ENCODE measurements around the gene METTL16. TPM values are rescaled to one million over a fixed set of nuclear protein-coding genes. Genes with fewer than 3 reads are reported as not detected.

Gene METTL16
- total and polyA plus RNA-seq, 2 experiments from 2014 or later, result 14.7 to 19.3 TPM

GRCh38 chr17:2374549-2375285 lies 137.0 kb downstream of the METTL16 start:
- Histone ChIP-seq H4K20me1 (ENCODE audit: insufficient read depth, poor library complexity, severe bottlenecking) (no peaks in the 10 kb centered on the region), H3K4me2 (no peak overlapping the region), H3K27me3 (no peaks in the 10 kb centered on the region), H3K4me3 (no peak overlapping the region), H3K79me2 (no peaks in the 10 kb centered on the region), H2AFZ (no peak overlapping the region), H3K9me2 (replicated peaks; ENCODE audit: insufficient read depth) (no peaks in the 10 kb centered on the region), H3K9me3 (ENCODE audit: low read depth) (no peaks in the 10 kb centered on the region), H3K27ac (no peak overlapping the region), H3K4me1 (ENCODE audit: insufficient read depth) (no peaks in the 10 kb centered on the region), H3K36me3 (replicated peaks; ENCODE audit: insufficient read depth, low read depth) (no peaks in the 10 kb centered on the region)
- DNase-seq (ENCODE audit: low spot score), result no peak
- WGBS (ENCODE audit: low lambda C conversion rate, missing lambda C conversion rate), result 79% methylated on average over 11 of the region's 11 CpGs
- TF ChIP-seq CTCF (IDR thresholded peaks at IDR 0.05; ENCODE audit: poor library complexity) (no peak), EZH2 (IDR thresholded peaks at IDR 0.05; ENCODE audit: borderline replicate concordance) (no peak)

- no peak overlapping the region for H2AFZ ChIP-seq
- TF ChIP-seq EZH2phosphoT487 (IDR thresholded peaks at IDR 0.05; ENCODE audit: low read depth, severe bottlenecking, unreplicated experiment) (no peak), CTCF (IDR thresholded peaks at IDR 0.05; ENCODE audit: poor library complexity) (no peak), EZH2 (IDR thresholded peaks at IDR 0.05; ENCODE audit: borderline replicate concordance) (no peak)
- no peak overlapping the region for H3K27ac ChIP-seq
- no peaks in the 10 kb centered on the region for H3K27me3 ChIP-seq
- no peaks in the 10 kb centered on the region for H3K9me3 ChIP-seq (ENCODE audit: low read depth)
- no peaks in the 10 kb centered on the region for H3K9me2 ChIP-seq (replicated peaks; ENCODE audit: insufficient read depth)
- H3K4me1 ChIP-seq (ENCODE audit: insufficient read depth), result no peaks in the 10 kb centered on the region
- H4K20me1 ChIP-seq (ENCODE audit: insufficient read depth, poor library complexity, severe bottlenecking), result no peaks in the 10 kb centered on the region
- 97% methylated on average over 18 of the region's 18 CpGs for WGBS (ENCODE audit: low lambda C conversion rate, missing lambda C conversion rate)
- H3K4me2 ChIP-seq, result no peak overlapping the region
- DNase-seq (ENCODE audit: low spot score), result no peak
- H3K79me2 ChIP-seq, result no peaks in the 10 kb centered on the region
- no peak overlapping the region for H3K4me3 ChIP-seq
- no peaks in the 10 kb centered on the region for H3K36me3 ChIP-seq (replicated peaks; ENCODE audit: insufficient read depth, low read depth)
Observed at GRCh38 chr17:2373179-2373578, 138.5 kb downstream of the METTL16 start.

- no peak overlapping the region for H3K4me2 ChIP-seq
- no peaks in the 10 kb centered on the region for H3K9me2 ChIP-seq (replicated peaks; ENCODE audit: insufficient read depth)
- H3K79me2 ChIP-seq, result no peaks in the 10 kb centered on the region
- no peak overlapping the region for H2AFZ ChIP-seq
- H4K20me1 ChIP-seq (ENCODE audit: insufficient read depth, poor library complexity, severe bottlenecking), result no peaks in the 10 kb centered on the region
- no peaks in the 10 kb centered on the region for H3K4me1 ChIP-seq (ENCODE audit: insufficient read depth)
- TF ChIP-seq EZH2phosphoT487 (IDR thresholded peaks at IDR 0.05; ENCODE audit: low read depth, severe bottlenecking, unreplicated experiment) (no peak), CTCF (IDR thresholded peaks at IDR 0.05; ENCODE audit: poor library complexity) (no peak), EZH2 (IDR thresholded peaks at IDR 0.05; ENCODE audit: borderline replicate concordance) (no peak)
- DNase-seq (ENCODE audit: low spot score), result no peak
- 91% methylated on average over 16 of the region's 16 CpGs for whole genome bisulfite sequencing (ENCODE audit: low lambda C conversion rate, missing lambda C conversion rate)
- no peaks in the 10 kb centered on the region for H3K36me3 ChIP-seq (replicated peaks; ENCODE audit: insufficient read depth, low read depth)
- no peaks in the 10 kb centered on the region for H3K9me3 ChIP-seq (ENCODE audit: low read depth)
- no peak overlapping the region for H3K4me3 ChIP-seq
- no peaks in the 10 kb centered on the region for H3K27me3 ChIP-seq
- H3K27ac ChIP-seq, result no peak overlapping the region
Observed at GRCh38 chr17:2372681-2373080, 139.0 kb downstream of the METTL16 start.
